Esophagus muscularis mucosa (tissue), 4 donors: ENCODE data around the gene RGSL1. TPM values are rescaled to one million over a fixed set of nuclear protein-coding genes. Genes with fewer than 3 reads are reported as not detected.
A peak's percentile ranks its signal among the peaks of the same experiment; 100 is the strongest.

Experiments used
- DNase-seq: peaks from one replicate; pipeline ENCODE4 v3.0.0-alpha.2; 2017; ENCODE audit errors: extremely low spot score
- H3K27ac ChIP-seq, 4 donors: fragments of 200-600 bp; sonication (generic); replicated peaks in 1 of 4; 1 replicate in 3 of 4; 2 replicates in 1 of 4; pipeline ENCODE4 v1.5.1; 2016 to 2019; ENCODE audit warnings: mild to moderate bottlenecking in 1 of 4
- H3K27me3 ChIP-seq, 4 donors: fragments of 200-600 bp; sonication (generic); one replicate each; pipeline versions ENCODE4 v1.5.1 to v1.6.0; 2016 to 2019
- H3K36me3 ChIP-seq, 4 donors: fragments of 200-600 bp; sonication (generic); one replicate each; pipeline ENCODE4 v1.5.1; 2016 to 2019
- H3K4me1 ChIP-seq, 4 donors: fragments of 200-600 bp; sonication (generic); one replicate each; pipeline ENCODE4 v1.5.1; 2016 to 2019
- H3K4me3 ChIP-seq, 4 donors: fragments of 200-600 bp; sonication (generic); 1 replicate in 2 of 4; 2 replicates in 2 of 4; pipeline ENCODE4 v1.5.1; 2016 to 2019; ENCODE audit warnings: mild to moderate bottlenecking in 4 of 4, moderate library complexity in 1 of 4
- H3K9me3 ChIP-seq, 4 donors: fragments of 200-600 bp; sonication (generic); 1 replicate in 3 of 4; 2 replicates in 1 of 4; pipeline ENCODE4 v1.5.1; 2016 to 2019
- EP300 ChIP-seq: sonication (generic); formaldehyde crosslinking; IDR thresholded peaks from one replicate; pipeline ENCODE4 v1.6.1; 2017; ENCODE audit warnings: antibody characterized with exemption
- POLR2A ChIP-seq: fragments of 450-650 bp; IDR thresholded peaks from one replicate; pipeline ENCODE4 v1.6.1; 2017; ENCODE audit warnings: antibody characterized with exemption, moderate library complexity, mild to moderate bottlenecking, low read depth
- POLR2AphosphoS5 ChIP-seq, 2 donors: sonication (generic); formaldehyde crosslinking; IDR thresholded peaks; one replicate each; pipeline ENCODE4 v1.6.1; 2017; ENCODE audit warnings: antibody characterized with exemption in 2 of 2
- WGBS: methylation state at CpG from one replicate; pipeline ENCODE4 v1.1.5; 2018; 5-methylcytosine and 5-hydroxymethylcytosine counted together
- intact Hi-C: fragments of 100-400 bp; cut with DNase I; formaldehyde crosslinking; loops from one replicate; pipeline ENCODE4 v1.15.1; 2023
- total RNA-seq, 4 donors: library from RNA; depleted of rRNA; stranded (reverse); fragments of >200 nt; gene quantifications; one replicate each; pipeline versions ENCODE4 v1.1.0 to v1.2.1, GENCODE V29; 2016
- TF ChIP-seq, protein P1 (sequence below), 3 experiments: fragments of 200-600 bp in 2 of 3; fragments of 450-650 bp in 1 of 3; sonication (generic) in 2 of 3; IDR thresholded peaks; one replicate each; pipeline ENCODE4 v1.5.1; 2017 to 2019; ENCODE audit warnings: antibody characterized with exemption in 3 of 3, mild to moderate bottlenecking in 2 of 3, moderate library complexity in 1 of 3

Gene RGSL1
- total RNA-seq, 4 donors from 2014 or later, result not detected

DNA sequence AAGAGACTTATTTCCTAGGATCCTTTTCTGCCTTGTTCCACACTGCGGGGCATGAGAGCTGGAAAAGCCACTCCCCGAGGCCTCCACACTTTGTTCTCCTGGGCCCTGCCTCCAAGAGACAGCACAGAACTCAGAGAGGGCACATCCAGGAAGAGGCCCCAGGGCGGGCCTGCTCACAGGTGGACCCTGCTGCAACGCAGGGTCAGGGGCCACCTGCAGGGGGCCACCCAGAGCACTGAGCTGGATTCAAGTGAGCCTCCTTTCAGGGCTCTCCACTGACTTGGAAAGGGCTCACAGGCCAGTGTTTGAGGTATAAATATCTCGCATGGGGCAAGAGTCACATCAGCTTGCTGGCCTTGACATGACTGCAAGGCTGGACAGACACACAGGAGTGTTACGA lies 149.4 kb downstream of the RGSL1 start:
- no peaks in the 10 kb centered on the region for H3K9me3 ChIP-seq
- intact Hi-C loops, result loop anchor here (1.0 to 5.0 kb wide), 2 partner anchors 184 to 512 kb away; no protein-coding TSS in a partner anchor
- TF ChIP-seq POLR2A, result no peak
- TF ChIP-seq, protein P1, sequence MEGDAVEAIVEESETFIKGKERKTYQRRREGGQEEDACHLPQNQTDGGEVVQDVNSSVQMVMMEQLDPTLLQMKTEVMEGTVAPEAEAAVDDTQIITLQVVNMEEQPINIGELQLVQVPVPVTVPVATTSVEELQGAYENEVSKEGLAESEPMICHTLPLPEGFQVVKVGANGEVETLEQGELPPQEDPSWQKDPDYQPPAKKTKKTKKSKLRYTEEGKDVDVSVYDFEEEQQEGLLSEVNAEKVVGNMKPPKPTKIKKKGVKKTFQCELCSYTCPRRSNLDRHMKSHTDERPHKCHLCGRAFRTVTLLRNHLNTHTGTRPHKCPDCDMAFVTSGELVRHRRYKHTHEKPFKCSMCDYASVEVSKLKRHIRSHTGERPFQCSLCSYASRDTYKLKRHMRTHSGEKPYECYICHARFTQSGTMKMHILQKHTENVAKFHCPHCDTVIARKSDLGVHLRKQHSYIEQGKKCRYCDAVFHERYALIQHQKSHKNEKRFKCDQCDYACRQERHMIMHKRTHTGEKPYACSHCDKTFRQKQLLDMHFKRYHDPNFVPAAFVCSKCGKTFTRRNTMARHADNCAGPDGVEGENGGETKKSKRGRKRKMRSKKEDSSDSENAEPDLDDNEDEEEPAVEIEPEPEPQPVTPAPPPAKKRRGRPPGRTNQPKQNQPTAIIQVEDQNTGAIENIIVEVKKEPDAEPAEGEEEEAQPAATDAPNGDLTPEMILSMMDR (IDR thresholded peaks at IDR 0.05), result peak in 1 of 3 experiments; percentile 17
- H3K27me3 ChIP-seq, result no peaks in the 10 kb centered on the region
- H3K27ac ChIP-seq, result no peak overlapping the region
- peaks cover 0 to 21% (median 6%) of the 10 kb centered on the region in 4 donors for H3K36me3 ChIP-seq
- no peak overlapping the region for H3K4me3 ChIP-seq
- DNase-seq, result no peak
- WGBS, result 77% methylated on average over 5 of the region's 6 CpGs
- peaks cover 21 to 48% (median 45%) of the 10 kb centered on the region in 4 donors for H3K4me1 ChIP-seq

DNA sequence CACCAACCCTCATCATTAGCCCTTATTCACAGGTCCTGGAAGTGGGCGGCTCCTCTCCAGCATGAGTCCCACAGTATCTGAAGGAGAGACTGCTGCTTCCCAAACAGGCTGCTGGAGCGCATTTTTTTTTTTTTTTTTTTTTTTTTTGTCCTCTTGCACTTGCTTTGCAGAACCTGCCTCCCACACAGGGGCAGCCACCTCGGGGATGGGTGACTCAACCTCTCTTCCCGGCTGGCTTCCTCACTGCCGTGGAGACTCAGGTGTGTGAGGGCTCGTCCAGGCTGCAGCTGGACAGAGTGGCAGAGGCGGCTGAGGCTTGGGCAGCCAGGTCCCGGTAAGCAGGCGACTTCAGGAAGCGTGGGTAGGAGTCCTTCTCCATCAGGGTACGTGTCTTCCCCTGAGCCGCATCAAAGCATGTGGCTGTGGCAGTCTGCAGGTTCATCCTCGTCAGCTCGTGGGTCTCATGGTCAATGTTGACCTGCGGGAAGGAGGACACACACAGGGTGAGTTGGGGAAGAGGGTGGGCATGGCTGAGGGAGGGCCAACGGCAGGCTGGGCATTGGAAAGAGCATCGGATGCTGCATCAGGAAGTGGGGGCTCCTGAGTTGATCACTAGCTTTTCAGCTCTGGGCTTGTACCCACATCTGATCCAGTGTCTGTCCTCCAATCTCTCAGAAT lies 150.2 kb downstream of the RGSL1 start:
- Histone ChIP-seq H3K4me3 (no peak overlapping the region), H3K9me3 (no peaks in the 10 kb centered on the region), H3K27ac (no peak overlapping the region), H3K4me1 (peaks cover 25 to 53% (median 50%) of the 10 kb centered on the region in 4 donors), H3K36me3 (peaks cover 0 to 21% (median 6%) of the 10 kb centered on the region in 4 donors), H3K27me3 (no peaks in the 10 kb centered on the region)
- intact Hi-C loops, result no loop called here
- TF ChIP-seq, protein P1 (IDR thresholded peaks at IDR 0.05), result no peak
- no peak for TF ChIP-seq EP300
- TF ChIP-seq POLR2A, result no peak
- no peak for TF ChIP-seq POLR2AphosphoS5 (IDR thresholded peaks at IDR 0.05)
- no peak for DNase-seq
- WGBS, result 86% methylated on average over 14 of the region's 17 CpGs

DNA sequence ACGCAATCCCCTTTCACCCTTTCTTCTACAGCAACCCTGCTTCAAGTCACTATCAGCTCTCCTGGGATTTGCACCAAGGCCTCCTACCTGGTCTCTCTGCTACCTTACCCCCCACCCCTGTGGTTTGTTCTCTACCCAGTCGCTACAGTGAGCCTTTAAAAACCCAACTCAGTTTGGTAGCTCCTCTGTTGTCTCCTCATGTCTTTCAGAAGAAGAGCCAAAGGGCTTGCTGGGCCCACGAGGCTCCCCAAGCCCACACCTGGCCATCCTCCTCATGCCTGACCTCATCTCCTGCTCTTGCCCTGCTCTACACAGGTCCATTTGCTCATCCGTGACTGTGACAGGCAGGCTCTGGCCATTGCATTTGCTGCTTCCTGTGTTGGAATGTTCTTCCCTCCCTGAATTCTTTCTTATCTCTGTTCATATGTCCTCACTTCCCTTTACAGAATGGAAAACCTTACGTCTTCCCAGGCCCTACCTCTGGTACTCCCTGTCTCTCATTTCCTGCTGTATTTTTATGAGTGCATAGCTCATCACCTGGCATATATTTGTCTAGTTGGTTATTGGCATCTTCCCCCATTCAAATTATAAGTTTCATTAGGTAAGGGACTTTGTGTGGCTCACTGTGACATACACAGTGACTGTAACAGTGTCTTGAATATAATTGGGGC lies 150.9 kb downstream of the RGSL1 start:
- H3K27me3 ChIP-seq, result no peaks in the 10 kb centered on the region
- no peak for DNase-seq
- H3K9me3 ChIP-seq, result no peaks in the 10 kb centered on the region
- no peak for TF ChIP-seq POLR2AphosphoS5 (IDR thresholded peaks at IDR 0.05)
- TF ChIP-seq, protein P1 (IDR thresholded peaks at IDR 0.05), result no peak
- TF ChIP-seq EP300, result no peak
- TF ChIP-seq POLR2A, result no peak
- WGBS, result 67% methylated on average over 5 of the region's 5 CpGs
- H3K36me3 ChIP-seq, result peaks cover 0 to 21% (median 6%) of the 10 kb centered on the region in 4 donors
- H3K4me3 ChIP-seq, result no peak overlapping the region
- intact Hi-C loops, result no loop called here
- H3K27ac ChIP-seq, result no peak overlapping the region
- peaks cover 25 to 48% (median 46%) of the 10 kb centered on the region in 4 donors for H3K4me1 ChIP-seq

DNA sequence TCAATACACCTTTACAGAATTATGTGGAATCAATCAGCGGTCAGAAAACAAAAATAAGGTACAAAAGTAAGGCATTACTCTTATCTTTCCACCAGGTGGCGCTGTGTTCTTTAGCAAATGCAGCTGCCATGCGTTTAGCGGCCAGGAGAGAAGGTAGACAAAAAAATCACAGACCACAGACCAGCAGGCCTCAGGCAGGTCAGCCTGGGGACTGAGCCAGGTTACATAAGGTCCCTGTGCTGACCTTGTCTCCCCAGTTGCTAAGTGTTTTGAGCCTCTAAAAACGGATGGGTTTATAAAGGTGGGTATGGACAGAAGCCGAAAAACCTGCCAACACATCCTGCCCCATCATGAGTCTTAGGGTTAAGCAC lies 151.5 kb downstream of the RGSL1 start:
- no peak for TF ChIP-seq EP300
- TF ChIP-seq, protein P1 (IDR thresholded peaks at IDR 0.05), result peak; percentile 79 to 96 (median 88)
- TF ChIP-seq POLR2A, result no peak
- TF ChIP-seq POLR2AphosphoS5 (IDR thresholded peaks at IDR 0.05), result peak in 1 of 2 donors; percentile 49
- Histone ChIP-seq H3K9me3 (no peaks in the 10 kb centered on the region), H3K4me1 (peaks cover 25 to 44% (median 42%) of the 10 kb centered on the region in 4 donors), H3K36me3 (peaks cover 0 to 21% (median 6%) of the 10 kb centered on the region in 4 donors), H3K27ac (peak overlapping the region; percentile 52 to 67 (median 58)), H3K27me3 (no peaks in the 10 kb centered on the region), H3K4me3 (peak overlapping the region in 2 of 4 donors; percentile 17 to 27)
- DNase-seq, result no peak
- intact Hi-C loops, result no loop called here
- WGBS, result 0% methylated on average over 4 of the region's 6 CpGs
